T-helper 22 cell (primary cell): Measurements from ENCODE around the gene TMEM138.

Experiments
- DNase-seq: peaks from one replicate; pipeline ENCODE4 v3.0.0-alpha.2; 2020; ENCODE audit warnings: low read depth

TMEM138 gene

DNA sequence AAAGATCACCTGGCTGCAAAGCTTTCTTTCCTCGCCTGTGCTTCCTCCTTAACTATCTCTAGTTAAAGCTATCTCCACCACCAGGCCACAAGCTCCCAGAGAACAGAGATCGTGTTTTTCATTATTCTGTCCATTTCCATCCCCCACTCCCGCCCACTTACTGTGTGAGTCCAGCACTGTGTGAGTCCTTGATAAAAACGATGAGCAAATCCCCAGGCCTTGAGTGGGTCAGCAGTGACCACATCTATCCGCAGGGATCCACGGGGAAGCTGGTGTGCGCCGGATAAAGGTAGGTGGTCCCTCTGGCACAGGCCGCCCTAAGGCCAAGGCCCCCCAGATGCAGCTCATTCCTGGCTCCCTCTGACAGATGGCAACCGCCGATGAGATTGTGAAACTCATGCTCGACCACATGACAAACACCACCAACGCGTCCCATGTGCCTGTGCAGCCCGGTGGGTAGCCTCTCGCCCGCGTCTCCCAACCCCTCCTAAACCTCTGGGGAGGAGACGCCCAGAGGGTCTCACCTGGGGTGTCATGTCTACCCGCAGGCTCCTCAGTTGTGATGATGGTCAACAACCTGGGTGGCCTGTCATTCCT is 19.9 kb upstream of the TMEM138 start:
- DNase-seq, result no peak

DNA sequence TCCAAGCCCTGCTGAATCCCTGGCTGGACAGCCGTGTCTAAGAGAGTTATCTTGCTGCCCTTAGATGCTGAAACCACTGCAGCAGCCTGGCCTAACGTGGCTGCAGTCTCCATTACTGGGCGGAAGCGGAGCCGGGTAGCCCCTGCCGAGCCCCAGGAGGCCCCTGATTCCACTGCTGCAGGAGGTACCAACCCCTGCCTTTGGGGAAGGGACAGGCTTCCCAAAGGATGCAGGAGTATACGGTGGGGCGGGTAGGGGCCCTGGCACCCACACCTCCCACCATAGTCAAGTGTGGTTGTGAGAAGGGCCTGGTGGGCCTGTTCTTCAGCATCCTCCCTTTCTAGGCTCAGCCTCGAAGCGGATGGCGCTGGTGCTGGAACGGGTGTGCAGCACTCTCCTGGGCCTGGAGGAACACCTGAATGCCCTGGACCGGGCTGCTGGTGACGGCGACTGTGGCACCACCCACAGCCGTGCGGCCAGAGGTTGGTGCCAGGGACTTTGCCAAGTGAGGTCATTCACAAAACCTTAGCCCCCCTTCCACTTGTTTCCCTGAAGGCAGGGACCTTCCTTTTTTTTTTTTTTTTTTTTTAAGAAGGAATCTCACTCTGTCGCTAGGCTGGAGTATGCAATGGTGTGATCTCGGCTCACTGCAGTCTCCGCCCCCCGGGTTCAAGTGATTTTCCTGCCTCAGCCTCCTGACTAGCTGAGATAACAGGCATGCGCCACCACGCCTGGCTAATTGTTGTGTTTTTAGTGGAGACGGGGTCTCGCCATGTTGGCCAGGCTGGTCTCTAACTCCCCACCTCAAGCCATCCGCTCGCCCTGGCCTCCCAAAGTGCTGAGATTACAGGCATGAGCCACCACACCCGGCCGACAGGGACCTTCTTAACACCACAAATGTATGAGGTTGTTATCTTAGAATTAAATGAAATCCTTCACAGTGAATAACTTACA is 18.1 kb upstream of the TMEM138 start:
- no peak for DNase-seq

DNA sequence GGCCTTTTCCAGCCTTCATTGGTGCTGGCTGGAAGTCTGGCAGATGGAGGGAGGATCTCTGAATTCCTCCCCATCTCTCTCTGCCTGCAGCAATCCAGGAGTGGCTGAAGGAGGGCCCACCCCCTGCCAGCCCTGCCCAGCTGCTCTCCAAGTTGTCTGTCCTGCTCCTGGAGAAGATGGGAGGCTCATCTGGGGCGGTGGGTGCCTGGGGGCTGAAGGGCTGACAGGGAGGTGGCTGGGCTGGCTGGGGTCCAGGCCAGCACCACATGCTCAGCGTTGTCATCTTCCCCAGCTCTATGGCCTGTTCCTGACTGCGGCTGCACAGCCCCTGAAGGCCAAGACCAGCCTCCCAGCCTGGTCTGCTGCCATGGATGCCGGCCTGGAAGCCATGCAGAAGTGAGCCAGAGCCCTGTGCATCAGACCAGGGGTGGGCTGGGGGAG is 17.0 kb upstream of the TMEM138 start:
- DNase-seq, result no peak

DNA sequence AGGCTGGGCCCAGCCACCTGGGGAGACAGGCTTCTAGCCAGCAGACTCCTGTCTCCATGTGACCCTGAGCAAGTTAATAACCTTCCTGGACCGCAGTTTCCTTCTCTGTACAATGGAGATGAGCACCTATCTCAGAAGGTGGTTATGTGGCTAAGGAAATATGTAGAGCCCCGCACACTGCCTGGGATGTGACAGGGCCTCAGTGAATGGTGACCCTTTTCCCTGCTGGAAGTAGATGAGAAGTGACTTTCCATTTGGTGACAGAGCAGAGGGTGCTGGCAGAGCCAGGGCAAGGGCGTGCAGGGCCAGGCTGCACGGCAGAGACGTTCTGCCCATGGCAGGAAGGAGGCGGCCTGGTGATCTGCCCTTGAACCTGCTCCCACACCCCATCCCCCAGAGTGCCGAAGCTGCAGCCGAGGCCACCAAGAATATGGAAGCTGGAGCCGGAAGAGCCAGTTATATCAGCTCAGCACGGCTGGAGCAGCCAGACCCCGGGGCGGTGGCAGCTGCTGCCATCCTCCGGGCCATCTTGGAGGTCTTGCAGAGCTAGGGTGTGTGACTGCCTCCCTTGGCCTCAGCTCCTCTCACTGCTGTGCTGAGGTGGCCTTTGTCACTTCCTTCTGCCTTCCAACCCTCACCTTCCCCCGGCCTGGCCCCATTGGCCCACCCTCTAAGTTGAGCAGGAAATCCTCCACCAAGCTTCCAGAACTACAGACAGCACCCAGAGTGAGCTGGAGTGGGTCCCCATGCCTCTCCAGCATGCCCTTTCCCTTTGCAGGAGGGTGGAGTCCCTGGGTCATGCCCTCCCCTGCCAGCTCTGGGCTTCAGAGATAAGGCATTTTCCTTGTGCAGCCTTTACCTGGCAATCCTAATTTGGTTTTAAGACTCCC is 16.0 kb upstream of the TMEM138 start:
- no peak for DNase-seq

DNA sequence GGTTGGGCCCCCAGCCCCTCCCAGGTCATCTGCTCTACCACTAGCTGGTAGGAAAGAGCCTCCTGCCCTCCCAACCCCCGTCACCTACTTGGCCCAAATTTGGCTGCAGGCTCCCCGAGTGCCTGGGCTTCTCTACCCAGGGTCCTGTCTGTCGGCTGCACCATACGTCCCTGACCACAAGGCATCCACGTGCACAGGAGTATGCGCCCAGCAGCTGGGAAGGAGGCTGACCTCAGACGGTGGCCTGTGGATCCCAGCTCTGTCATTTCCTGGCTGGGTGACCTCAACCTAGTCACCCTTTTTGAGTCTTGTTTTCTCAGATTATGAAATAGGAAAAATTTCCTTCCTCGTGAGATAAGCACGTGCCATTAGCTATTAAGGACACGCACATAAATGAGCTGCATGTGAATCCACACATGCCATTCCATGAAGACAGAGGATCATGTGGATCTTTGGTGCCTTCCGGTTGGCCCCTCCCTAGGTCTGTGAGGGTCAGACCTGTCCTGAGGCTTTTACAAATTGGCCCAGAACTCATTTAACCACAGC is 14.2 kb upstream of the TMEM138 start:
- no peak for DNase-seq

DNA sequence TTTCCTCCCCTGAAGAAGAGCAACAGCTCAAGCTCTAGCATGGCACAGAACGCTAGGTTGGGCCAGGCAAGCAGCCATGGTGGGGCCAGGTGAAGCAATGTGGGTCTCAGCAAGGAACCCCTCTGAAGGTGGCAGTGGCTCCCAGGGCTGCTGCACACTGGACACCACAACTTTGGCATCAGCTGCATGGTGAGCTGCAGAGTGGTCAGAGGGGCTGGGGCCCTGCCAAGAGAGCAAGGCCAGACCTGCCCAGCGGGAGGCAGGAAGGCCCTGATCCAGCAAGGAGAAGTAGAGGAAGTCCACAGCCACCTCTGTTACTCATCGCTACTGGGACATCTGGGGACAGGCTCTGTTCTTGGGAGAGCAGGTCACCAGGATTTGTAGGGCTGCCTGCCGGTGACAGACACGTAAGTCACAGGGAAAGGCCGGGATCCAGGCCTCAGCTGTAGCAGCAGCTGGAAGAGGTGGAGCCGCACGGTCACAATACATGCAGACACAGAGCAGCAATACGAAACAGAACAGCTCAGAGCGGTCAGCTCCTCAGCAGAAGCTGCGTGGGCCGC is 12.9 kb upstream of the TMEM138 start:
- no peak for DNase-seq

DNA sequence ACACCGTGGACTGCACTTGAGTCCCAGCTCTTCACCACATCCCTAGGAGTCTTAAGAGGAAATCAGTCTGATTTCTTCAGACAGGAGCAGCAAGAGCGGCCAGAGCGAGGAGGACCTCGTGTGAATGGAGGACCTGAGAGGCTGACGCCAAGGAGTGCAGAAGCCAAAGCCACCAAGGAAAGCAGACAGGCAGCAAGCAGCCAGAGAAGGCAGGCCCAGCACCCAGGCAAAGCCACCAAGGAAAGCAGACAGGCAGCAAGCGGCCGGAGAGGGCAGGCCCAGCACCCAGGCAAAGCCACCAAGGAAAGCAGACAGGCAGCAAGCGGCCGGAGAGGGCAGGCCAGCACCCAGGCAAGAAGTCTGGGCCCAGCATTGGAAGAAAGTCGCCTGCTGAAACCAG is 12.3 kb upstream of the TMEM138 start:
- no peak for DNase-seq

DNA sequence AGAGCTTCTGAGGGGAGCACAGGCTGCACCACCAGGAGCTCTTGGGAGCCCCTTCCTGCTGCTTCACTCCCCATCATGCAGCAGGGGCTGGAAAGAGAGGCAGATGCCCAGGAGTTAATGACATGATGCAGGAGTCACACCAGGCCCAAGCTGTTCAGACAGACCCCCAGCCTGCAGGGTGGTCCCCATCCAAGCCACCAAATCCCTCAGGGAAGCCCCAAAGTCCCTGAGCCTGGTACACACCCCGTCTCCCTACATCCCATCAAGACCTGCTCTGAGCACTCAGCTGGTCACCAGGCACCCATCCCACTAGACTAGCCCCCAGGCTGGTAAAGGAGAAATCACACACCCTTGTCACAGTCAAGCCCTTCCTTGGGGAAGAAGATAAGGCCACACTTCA is 11.8 kb upstream of the TMEM138 start:
- no peak for DNase-seq

DNA sequence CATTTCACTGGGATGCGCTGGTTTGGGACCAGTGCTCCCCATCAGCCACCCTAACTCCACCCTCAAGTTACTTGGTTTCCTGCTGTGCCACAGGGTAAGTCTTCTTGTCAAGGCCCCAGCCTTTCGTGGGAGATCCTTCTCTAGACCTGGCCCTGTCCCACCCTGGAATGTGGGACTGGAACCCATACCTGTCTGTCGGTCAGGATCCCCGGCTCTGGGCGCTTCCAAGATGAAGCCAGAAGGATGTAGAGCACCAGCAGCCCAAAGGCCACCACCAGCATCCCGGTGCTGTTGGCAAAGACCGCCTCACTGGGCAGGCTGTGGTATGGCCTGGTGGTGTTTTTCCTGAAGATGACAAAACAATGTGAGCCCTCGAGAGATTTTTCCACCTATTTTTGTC is 11.4 kb upstream of the TMEM138 start:
- no peak for DNase-seq

DNA sequence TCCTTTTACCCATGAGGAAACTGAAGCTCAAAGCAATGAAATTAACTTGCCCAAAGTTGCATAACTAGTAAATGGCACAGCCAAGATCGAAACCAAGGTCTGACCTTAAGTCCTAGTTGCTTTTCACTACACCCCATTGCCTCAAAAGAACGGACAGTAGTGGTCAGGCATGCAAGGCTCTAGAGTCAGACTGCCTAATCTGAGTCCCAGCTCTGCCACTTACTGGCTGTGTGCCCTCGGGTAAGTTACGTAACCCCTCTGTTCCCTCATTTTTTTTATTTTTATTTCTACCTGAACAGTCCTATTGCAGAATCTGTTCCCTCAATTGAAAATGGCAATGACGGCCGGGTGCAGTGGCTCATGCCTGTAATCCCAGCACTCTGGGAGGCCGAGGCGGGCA is 10.1 kb upstream of the TMEM138 start:
- no peak for DNase-seq

DNA sequence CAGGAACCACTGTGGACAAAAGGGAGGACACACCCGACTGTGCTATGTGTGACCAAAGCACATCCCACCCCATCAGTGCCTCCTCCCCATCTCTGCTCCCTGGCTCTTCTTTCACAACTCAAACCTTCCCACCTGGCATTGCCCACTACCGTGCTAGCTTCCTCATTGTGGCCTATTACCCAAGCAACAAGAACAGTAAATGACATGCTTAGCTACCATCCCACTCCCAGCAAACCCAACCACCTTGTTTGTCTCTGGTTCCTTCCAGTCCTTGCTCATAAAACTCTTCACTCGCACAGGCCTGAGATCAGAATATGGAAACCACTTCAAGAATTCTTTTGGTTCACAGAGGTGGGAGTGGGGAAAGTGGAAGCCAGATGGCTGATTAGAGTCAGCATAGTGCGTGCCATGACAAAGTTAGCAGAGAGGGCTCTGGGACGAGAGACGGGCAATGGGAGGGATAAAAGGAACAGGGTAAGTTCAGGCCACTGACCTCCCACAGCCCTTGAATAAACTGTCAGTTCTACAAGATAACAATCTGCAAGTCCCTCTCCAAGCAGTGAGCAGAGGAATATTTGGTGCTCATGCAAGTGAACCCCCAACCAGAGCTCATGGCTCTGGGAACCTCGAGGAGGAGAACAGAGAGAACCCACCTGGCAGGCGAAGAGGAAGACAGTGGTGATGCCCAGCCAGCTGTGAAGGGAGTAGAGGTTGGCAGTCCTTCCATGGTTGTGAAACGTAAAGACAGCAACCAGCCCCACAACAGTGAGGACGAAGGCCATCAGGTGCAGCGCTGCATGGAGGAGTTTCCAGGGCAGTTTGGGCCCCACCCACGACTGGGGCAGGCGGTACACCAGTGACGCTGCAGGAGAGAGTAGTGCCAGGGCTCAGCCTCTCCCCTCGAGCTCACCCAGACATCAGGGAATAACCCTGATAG is 8.8 kb upstream of the TMEM138 start:
- no peak for DNase-seq

DNA sequence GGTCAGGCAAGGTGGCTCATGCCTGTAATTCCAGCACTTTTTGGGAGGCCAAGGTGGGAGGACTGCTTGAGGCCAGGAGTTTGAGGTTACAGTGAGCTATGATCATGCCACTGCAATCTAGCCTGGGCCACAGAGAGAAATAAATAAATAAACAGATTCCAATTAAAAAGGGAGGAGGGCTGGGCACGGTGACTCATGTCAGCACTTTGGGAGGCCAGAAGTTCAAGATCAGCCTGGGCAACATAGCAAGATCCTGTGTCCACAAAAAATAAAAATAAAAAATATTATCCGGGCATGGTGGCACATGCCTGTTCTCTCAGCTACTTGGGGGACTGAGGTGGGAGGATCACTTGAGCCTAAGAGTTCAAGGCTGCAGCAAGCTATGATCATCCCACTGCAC is 8.0 kb upstream of the TMEM138 start:
- DNase-seq, result no peak

DNA sequence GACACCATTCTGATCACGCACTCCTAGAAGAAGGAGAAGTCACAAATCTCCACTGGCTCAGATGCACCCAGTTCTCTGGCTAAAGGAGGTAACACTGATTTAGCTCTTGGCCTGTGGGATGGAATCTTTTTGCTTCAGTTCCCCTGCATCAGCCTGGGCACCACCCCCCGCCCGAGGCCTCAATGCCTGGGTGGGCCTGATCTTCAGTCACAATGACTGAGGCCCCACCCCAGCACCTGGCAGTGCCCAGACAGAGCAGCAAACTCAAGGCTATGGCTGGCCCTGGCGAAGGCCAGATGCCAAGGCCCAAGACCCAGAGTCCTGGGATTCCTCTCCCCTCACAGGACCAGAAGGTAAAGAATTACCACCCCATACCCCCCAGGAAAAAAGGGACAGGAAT is 5.5 kb upstream of the TMEM138 start:
- no peak for DNase-seq

DNA sequence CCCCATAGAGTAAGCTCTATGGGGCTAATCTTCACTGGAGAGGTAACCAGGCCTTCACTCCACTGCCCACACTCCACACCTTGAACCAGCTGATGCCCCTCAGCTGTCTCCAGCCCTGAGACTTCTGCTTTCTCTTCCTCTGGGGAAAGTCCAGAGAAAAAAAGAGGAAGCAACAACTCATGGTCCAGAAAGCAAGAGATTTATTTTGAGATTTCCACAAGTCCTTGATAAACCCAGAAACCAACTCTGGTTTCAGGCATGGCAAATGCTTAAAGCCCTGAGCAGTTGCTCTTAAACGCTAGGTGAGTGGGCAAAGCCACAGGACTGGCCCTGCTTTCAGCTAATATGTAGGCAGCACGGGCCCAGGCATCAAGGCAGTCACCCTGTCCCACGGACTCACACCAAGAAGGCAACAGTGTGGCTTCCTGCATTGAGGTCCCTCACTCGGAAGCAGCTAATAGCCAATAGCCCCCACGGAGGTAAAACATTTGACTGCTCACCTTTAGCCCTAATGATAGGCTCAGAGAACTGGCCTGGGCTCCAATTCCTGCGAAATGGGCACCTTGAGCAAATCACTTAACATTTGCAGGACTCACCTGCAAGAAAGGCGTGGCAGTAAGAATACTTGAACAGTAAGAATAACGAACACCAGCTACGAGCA is 4.8 kb upstream of the TMEM138 start:
- DNase-seq, result no peak

DNA sequence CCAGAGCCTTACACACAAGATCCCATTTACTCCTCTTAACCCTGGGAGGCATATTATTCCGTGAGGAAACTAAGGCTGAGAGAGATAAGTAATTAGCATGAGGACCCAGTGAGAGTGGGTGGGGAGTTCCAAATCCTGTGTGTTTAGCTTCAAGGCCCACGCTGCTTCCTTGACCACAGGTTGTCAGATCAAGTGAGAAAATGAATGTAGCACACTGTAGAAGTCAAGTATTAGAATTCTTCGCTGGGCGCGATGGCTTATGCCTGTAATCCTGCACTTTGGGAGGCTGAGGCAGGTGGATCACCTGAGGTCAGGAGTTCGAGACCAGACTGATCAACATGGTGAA is 4.3 kb upstream of the TMEM138 start:
- DNase-seq, result no peak

DNA sequence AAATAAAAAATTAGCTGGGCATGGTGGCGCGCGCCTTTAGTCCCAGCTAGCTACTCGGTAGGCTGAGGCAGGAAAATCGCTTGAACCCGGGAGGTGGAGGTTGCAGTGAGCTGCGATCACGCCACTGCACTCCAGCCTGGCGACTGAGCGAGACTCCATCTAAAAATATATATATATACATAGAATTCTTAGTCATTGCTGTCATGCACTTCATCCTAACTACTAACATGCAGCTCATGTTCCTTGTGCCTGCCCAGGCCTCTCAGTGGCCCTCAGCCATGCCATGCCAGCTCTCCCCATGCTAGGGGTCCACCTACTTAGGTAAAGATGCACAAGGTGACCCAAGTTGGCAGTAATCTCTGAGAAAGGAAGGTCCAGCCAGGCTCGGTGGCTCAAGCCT is 3.6 kb upstream of the TMEM138 start:
- no peak for DNase-seq

DNA sequence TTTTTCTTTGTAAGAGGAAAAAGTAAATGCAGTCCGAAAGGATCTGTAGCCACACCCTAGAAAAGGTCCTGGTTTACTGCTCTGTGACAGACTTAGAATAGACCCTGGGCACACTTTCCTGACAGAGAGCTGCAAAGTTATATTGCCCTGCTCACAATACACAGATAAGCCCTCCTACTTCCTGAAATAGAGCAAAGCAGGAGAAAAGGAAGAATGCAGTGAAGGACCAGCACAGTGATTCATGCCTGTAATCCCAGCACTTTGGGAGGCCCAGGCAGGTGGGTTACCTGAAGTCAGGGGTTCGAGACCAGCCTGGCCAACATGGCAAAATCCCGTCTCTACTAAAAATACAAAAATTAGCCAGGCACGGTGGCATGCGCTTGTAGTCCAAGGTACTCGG is 2.7 kb upstream of the TMEM138 start:
- DNase-seq, result no peak

DNA sequence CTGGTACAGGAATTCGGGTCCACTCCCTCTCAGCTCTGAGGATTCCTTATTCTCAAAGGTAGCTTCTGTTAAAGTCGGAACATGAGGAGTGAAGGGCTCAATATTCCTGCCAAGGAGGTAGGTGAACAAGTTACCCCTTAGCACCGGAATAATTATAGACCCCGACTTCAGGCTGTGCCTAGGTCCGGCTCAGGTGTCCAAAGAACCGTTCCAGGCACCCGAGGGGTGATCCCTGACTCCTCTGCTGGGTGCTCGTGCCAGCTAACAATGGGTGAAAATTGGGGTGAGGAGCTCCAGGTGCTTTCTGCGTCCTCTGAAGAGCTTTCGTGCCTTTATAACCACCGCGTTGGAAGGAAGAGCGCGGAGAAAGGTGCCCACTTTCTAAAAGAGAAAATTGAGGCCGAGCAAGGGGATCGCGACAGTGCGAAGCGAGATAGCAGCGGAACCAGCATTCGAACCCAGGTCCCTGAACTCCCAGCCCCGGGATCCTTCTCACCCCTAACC is 885 bp upstream of the TMEM138 start:
- DNase-seq, result no peak

DNA sequence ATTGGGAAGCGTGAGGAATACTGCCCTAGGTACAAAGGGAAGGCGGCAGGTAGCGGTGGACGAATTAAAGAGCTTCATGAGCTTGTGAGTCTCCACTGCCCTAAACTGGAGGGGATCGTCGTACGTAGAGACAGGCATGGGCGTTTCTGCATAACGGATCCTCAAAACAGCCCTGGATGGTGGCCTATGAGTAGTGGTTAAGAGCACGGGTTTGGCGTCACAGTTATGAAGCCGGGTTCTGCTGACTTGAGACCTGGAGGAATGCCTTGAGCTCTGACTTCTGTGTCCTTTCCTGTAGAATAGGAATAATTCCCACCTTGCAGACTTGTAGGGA is 335 bp downstream of the TMEM138 start:
- peak; percentile 7 for DNase-seq

DNA sequence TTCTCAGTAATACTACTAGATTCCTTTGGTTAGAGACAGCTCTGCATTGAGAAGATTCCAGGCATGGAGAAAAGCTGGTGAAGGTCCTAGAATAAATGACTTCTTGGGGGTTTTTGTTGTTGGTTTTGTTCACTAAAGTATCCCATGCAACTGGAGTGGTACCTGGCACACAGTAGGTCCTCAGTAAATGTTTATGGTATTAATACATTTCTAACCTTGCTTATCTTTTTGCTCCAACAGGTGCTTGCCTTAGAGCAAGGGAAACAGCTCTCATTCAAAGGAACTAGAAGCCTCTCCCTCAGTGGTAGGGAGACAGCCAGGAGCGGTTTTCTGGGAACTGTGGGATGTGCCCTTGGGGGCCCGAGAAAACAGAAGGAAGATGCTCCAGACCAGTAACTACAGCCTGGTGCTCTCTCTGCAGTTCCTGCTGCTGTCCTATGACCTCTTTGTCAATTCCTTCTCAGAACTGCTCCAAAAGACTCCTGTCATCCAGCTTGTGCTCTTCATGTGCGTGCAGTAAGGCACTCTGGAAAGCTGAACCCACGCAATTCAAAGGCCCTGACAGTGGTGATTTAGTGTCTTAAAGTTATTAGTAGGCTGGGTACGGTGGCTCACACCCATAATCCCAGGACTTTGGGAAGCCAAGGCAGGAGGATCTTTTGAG is 2.0 kb downstream of the TMEM138 start:
- DNase-seq, result no peak
